GM18858 (cell line): Measurements from ENCODE around the gene ACD.

Experiments
- ATAC-seq: cut with Tn5 transposase; IDR thresholded peaks from one replicate; pipeline ENCODE4 v1.9.1; 2021; ENCODE audit not compliant: unreplicated experiment

ACD gene

DNA sequence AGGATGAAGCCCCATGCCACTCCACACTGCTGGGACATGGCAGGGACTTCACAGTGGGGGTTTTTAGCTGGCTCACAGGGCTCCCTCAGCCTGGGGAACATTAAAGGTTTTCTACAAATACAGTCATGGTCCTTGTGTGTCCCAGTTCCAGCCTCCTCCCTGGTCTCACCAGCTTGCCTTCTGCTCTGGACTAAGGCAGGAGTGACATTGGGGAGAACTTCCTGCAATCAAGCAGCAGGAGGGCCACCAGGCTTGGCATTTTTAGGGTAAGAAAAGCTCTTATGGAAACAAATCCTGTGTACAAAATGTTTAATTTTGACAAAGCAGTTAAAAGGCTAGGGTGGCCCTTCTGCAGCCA lies 2.6 kb upstream of the ACD start:
- ATAC-seq = no peak

DNA sequence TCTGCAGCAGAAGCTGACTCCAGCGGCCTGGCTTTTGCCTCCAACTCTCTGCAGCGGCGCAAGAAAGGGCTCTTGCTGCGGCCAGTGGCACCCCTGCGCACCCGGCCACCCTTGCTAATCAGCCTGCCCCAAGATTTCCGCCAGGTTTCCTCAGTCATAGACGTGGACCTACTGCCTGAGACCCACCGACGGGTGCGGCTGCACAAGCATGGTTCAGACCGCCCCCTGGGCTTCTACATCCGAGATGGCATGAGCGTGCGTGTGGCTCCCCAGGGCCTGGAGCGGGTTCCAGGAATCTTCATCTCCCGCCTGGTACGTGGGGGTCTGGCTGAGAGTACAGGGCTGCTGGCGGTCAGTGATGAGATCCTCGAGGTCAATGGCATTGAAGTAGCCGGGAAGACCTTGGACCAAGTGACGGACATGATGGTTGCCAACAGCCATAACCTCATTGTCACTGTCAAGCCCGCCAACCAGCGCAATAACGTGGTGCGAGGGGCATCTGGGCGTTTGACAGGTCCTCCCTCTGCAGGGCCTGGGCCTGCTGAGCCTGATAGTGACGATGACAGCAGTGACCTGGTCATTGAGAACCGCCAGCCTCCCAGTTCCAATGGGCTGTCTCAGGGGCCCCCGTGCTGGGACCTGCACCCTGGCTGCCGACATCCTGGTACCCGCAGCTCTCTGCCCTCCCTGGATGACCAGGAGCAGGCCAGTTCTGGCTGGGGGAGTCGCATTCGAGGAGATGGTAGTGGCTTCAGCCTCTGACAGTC lies 2.0 kb upstream of the ACD start:
- ATAC-seq = no peak

DNA sequence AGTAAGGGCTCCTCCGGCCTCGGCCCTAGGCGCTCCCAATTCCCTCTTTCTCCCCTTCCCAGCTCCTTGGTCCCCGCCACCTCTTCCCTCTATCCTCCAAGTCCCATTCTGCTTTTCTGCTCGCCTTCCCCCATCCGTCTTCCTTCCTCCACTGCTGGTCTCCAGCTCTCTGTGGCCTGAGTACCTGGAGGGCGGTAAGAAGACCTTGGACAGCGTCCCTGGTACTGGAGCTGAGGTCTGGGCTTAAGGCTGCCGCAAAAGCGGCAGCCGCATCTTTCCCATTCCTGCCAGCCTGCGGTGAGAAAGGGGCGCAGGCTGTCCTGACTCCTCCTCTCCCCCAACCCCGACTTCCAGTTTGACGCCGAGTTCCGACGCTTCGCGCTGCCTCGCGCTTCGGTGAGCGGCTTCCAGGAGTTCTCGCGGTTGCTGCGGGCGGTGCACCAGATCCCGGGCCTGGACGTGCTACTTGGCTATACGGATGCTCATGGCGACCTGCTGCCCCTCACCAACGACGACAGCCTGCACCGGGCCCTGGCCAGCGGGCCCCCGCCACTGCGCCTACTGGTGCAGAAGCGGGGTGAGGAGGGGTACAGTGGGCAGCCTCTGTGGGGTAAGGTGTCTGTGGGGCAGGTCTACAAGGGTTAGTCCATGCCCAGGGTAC lies 1.2 kb upstream of the ACD start:
- no peak for ATAC-seq

DNA sequence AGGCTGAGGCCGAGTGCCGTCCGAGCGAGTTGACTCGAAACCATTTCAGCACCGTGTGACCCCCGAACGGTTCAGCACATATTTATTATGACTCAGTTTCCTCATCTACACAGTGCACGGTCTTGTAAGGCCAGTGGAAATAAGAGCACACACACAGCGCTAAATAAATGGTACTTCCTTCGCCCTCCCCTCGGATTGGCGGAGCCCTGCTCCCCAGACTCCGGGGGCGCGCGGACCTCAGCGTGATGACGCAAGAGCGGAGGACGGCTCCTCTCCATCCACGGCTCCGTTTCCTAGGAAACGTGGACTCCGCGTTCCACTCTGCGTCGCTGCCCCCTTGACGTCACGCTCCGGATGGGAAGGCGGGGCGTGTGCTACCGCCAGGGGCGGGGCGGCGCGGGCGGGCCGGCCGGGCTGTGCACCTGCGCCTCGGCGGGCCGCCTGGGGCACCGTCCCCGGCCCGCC lies 536 bp upstream of the ACD start, which contains the start of gene PARD6A:
PARD6A (plus strand) TSS at position 397 of the 465 bp plus-strand sequence. CDS start 79 bp downstream, outside the sequence.
- ATAC-seq = peak; percentile 55

DNA sequence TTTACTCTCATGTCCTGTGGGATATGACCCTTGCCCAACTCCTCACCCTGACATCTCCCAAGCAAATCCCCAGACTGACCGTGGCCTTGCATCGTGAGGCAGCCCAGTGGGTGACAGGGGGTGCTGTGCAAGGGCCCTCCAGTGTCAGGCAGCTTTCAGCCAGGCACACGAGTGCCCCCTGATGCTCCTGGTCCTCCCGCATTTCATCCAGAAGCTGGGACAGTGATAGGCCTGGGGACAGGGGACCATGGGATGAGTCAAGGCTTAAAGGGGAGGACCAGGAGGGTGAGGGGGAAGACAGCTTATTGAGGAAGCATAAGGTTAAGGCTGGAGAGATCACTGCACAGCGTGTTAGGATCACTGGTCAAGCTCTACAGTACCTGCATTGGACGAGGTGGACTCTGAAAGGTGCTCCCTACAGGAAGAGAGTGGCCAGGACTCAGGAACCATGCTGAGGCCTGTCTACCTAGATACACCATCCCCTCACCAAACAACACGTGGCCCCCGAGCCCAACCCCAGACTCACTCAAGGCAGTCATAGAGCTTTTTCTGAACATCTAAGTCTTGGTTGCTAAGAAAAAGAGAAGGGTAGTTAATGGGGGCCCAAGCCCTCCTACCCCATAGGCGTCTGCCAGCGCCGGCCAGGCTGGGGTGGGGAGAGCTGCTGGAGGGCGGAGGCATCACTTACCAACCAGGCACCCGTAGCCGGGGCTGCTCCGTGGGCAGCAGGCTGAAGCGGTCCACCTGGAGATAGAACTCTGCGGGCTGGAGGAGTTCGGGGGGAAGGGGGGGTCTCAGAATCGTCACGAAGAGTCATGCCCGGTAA lies 998 bp downstream of the ACD start:
- ATAC-seq = no peak

DNA sequence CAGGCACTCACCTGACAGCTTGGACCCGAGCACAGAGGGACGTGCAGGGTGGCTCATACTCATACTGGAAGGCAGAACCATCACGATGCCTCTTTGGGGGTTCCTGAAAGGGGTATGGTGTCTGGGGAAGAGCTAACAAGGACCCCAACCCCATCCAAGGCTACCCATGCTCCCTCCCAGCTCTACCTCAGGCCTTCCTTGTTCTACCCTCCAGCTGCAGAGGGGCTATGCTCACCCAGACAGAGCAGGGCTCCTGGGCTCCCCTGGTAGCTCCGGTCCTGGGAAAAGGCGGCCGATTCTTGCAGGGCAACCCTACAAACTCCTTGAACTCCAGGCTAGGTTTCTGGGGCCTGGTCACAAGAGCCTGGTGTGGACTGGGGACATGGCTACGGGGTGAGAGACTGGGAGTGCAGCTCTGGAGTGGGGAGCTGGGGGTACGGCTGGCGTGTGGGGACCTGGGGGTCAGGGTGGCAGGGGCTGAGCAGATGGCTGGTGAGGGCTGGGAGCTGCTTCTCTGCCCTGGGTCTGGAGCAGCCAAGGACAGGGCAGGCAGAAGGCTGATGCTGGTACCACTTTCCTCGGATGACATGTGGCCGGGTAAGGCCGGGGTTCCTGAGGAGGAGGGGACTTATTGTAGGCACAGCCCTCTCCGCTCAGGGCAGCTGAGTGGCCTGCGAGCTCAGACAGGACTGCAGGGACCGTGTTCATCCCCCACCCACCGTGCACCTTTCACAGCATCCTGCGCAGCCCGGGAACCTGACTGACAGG lies 2.1 kb downstream of the ACD start:
- ATAC-seq = no peak

DNA sequence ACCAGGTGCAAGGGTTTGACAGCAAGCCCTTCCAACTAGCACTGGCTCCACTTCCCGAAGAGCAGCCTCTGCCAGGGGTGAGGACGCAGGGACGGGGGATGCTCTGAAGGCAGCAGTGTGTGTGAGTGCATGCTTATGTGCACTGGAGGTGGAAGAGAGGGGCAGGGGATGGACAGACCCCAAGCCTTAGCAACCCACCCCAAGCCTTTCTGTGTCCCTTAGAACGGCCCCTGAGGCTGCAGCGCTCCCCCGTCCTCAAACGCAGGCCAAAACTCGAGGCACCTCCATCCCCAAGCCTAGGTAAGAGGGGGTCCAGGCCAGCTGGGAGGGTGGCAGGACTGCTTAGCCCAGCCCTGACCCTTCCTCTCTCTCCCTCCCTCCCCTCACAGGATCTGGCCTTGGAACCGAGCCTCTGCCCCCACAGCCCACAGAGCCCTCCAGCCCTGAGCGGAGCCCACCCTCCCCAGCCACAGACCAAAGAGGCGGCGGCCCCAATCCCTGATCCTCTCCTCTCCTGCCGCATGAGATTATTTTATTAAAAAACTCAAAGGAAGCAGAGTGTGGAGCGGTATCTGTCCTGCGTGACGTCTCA lies 2.9 kb downstream of the ACD start:
- ATAC-seq = no peak

DNA sequence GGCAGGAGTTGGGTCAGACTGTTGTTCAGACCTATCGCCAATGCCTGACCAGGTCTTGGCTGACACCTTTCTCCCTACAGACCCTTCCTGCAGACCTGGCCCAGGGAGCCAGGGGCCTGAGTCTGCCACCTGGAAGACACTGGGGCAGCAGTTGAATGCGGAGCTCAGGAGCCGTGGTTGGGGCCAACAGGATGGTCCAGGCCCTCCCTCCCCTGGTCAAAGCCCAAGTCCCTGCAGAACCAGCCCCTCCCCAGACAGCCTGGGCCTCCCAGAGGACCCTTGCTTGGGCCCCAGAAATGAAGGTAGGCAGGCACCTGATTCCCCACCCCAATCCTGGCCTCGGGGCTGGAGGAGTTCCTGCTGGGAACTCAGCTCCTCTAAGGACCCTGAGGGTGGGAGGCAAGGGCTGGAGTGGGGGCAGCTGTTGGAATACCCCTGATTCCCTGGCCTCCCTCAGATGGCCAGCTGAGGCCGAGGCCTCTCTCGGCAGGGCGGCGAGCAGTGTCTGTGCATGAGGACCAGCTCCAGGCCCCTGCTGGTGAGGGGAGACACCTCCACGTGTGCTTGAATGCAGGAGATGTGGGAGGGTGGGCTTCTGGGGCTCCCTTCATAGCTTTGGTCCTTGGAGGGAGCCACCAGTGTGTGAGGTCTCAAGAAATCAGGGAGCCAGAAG lies 3.6 kb downstream of the ACD start:
- no peak for ATAC-seq

DNA sequence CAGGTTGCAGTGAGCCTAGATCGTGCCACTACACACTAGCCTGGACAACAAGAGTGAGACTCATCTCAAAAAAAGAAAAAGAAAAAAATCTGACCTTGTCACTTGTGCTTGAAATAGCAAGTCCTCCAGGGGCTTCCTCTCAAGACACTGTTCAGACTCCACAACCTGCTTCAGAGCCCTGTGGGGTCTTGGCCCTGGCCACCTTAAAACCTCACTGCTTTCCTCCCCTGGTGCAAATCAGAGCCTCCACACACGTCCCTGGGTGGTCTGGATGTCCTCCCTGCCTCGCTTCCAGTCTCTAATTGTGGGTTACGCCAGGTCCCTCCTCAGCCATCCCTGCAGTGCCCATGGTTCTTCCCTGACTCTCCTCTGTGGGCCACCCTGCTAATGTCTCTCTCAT lies 4.7 kb downstream of the ACD start:
- ATAC-seq = no peak

DNA sequence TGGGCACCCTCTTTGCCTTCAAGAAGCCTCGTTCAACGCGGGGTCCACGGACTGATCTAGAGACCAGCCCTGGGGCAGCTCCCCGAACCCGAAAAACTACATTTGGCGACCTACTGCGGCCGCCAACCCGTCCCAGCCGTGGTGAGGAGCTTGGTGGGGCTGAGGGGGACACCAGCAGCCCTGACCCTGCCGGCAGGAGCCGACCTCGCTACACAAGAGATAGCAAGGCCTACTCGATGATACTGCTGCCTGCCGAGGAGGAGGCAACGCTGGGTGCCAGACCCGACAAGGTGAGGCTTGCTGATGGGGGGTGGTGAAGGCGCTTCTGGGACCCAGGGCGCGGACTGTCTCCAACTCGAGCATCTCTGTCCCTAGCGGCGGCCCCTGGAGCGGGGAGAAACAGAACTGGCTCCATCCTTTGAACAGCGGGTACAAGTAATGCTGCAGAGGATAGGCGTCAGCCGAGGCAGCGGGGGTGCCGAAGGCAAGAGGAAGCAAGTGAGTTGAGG lies 5.6 kb downstream of the ACD start:
- ATAC-seq = no peak

DNA sequence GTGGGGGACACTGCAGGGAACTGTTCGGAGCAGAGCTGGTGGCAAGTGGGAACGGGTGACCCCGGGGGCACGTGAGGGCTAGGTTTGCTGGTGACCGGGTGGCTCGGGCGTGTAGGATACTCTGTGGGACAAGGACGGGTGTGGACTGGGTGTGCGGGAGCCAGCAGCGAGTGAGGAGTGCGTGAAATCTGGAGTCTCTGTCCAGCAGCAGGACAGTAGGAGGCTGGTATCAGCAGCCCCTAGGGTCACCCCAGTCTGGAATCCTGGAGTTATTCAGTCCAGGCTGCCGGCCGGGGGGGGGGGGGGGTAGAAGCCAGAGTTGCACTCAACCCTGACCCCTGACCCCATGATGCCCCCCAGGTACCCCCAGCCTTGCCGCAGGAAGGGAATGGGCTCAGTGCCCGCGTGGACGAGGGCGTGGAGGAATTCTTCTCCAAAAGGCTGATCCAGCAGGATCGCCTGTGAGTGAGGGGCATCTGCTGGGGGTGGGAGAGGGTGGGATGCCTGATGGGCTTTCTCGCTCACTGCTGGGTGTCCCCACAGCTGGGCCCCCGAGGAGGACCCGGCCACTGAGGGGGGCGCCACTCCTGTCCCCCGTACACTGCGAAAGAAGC lies 6.2 kb downstream of the ACD start:
- no peak for ATAC-seq

DNA sequence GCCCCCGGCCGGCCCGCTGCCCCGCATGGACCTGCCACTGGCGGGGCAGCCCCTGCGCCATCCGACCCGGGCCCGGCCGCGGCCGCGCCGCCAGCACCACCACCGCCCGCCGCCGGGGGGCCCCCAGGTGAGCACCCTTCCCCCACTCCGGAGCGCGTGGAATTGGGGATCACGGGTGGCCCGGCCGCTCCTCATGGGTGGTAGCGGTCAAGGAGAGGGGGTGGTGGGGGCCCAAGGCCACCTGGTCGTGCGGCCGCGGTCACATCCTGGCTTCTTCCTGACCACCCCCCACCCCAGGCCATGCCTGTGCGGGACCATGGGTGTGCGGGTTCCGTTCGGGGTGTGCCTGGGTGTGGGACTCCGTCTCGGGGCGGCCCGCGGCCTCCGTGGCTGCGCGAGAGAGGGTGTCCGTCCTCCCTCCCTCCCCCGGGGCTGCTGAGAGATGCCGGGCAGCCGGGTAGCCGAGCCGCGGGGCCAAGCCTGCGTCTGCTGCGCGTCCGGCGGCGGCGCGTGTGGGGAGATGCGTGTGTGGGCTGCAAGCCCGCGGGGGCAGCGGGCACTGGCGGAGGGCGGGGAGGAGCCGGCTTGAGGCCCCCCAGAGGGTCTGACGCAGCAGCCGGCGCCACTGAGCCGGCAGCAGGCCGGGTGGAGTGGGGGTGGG lies 6.8 kb downstream of the ACD start:
- no peak for ATAC-seq

DNA sequence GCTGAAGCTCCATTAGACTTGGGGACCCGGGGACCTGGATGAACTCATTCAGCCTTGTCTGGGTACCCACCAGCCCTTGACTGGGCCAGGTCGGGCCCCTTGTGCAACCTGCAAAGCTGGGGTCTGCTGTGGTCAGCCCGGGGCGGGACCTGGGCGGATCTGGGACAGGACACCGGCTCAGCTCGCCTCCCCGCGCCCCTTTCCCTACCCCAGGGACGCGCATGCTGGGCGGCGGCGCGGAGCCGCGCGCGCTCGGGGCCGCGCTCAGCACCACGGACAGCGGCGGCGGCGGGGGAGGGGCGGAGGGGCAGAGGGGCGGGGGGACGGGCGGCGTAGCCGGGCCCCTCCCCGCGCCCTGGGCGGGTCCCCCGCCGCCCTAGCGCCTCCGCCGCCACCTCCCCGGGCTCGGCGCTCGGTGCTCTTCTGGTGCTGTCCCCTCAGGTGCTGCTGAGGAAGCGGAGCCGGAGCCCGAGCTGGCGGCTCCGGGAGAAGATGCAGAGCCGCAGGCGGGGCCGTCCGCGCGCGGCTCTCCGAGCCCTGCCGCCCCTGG lies 7.4 kb downstream of the ACD start:
- no peak for ATAC-seq

DNA sequence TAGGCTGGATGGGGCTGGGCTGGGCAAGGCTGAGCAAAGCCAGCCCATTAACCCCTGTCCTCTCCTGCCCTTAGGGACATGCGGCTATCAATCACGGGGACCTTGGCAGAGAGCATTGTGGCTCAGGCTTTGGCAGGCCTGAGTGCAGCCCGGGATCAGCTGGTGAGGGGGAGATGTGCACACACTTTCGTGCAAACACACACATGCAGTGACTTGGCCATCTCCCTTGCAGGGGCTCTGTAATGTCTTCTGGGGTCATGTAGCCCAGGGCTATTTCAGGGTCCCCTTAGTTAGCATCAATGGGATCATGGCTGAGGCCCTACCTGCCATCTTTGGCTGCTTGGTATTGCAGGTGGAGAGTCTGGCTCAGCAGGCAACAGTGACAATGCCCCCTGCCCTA lies 8.2 kb downstream of the ACD start:
- ATAC-seq = no peak

DNA sequence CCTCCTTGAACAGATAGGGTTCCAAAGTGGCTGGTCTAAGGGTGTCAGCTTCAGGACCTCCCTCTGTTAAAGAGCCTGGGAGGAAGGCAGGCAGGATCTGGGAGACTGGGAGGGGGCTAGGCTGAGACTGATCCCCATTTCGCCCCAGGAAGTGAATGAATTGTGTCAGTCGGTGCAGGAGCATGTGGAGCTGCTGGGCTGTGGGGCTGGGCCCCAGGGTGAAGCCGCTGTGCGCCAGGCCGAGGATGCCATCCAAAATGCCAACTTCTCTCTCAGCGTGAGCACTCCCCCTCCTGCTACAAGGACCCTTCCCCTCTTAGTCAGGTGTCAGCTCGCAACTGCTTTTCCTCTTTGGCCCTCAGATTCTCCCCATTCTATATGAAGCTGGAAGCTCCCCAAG lies 9.0 kb downstream of the ACD start:
- ATAC-seq = no peak

DNA sequence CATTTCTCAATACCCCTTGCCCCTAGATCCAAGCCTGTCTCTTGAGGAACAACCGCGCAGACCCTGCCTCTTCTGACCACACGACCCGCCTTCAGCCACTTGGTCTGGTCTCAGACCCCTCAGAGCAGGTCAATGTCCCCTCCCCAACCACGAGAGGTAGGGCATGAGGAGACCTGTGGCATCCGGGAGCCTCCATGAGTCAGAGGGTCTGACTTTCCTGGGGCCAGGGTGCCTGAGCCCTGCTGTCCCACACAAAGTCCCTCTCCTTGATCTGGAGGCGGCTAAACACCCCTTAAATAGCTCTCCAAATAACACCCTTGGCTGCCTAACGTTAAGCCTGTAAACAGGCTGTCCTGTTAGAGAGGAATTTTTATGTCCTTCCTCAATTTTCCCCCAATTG lies 10.0 kb downstream of the ACD start:
- no peak for ATAC-seq

DNA sequence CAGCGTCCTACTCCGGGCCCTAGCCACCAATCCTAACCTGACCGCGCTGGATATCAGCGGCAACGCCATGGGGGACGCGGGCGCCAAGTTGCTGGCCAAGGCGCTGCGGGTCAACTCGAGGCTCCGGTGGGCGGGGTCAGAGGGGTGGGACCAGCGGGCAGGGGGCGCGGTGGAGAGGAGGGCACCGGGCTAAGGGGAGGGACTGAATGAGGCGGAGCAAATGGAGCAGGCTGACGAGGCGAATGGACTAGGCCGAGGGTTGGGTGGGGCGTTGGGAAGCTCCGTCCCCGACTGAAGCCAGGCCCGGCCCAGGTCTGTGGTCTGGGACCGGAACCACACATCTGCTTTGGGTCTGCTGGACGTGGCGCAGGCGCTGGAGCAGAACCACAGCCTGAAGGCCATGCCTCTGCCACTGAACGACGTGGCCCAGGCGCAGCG lies 10.5 kb downstream of the ACD start:
- no peak for ATAC-seq

DNA sequence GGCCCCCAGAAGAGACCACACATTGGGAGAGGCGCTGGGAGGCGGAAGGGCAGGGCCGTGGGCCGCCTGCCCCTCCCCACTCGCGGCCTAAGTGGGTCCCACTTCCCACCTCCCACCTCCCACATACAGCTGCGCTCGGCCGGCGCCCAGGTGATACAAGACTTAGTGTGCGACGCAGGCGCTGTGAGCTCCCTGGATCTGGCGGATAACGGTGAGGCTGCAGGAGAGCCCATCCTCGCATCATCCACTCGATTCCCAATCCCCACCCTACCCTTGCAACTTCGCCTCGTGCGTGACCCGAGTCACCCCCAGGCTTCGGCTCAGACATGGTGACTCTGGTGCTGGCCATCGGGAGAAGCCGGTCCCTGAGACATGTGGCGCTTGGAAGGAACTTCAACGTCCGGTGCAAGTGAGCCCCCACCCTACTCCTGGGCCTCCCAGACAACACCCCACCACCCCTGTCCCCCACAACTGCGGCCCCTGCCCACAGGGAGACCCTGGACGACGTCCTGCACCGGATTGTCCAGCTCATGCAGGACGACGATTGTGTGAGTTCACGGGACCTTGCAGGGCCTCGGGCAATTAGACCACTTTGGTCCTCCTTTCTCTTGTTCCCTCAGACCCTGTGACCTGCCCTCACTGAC lies 11.2 kb downstream of the ACD start:
- no peak for ATAC-seq
